ENCODE results near the gene OLFM2.
A peak's percentile ranks its signal among the peaks of the same experiment; 100 is the strongest.
"Not testable (repeated sequence)": the region's sequence is repeated elsewhere in the genome, so short reads cannot be mapped to it uniquely, and the experiment has no call there.

Gene OLFM2

GRCh38 chr19:9854282-9854846 is 82.0 kb downstream of the OLFM2 start:
- no peak overlapping the region for H3K4me2 ChIP-seq (ENCODE audit: low read length)
- H3K36me3 ChIP-seq (ENCODE audit: insufficient read depth, low read length): no peaks in the 10 kb centered on the region
- H3K9ac ChIP-seq (ENCODE audit: low read depth, low read length): no peak overlapping the region
- peaks cover 6% of the 10 kb centered on the region for H3K4me1 ChIP-seq (ENCODE audit: control insufficient read depth, insufficient read depth, low read length)
- no peaks in the 10 kb centered on the region for H3K9me3 ChIP-seq (replicated peaks; ENCODE audit: low read length)
- H3K27me3 ChIP-seq (ENCODE audit: control insufficient read depth, insufficient read depth, low read length): no peaks in the 10 kb centered on the region
- no peak overlapping the region for H3K4me3 ChIP-seq (ENCODE audit: low read length)

GRCh38 chr19:9850235-9850959 is 85.9 kb downstream of the OLFM2 start:
- H3K9ac ChIP-seq (ENCODE audit: low read depth, low read length): no peak overlapping the region
- no peak overlapping the region for H3K4me3 ChIP-seq (ENCODE audit: low read length)
- peaks cover 6% of the 10 kb centered on the region for H3K36me3 ChIP-seq (ENCODE audit: insufficient read depth, low read length)
- peaks cover 17% of the 10 kb centered on the region for H3K4me1 ChIP-seq (ENCODE audit: control insufficient read depth, insufficient read depth, low read length)
- no peaks in the 10 kb centered on the region for H3K9me3 ChIP-seq (replicated peaks; ENCODE audit: low read length)
- no peak overlapping the region for H3K4me2 ChIP-seq (ENCODE audit: low read length)
- no peaks in the 10 kb centered on the region for H3K27me3 ChIP-seq (ENCODE audit: control insufficient read depth, insufficient read depth, low read length)

- Histone ChIP-seq H3K4me1 (ENCODE audit: control insufficient read depth, insufficient read depth, low read length) (peaks cover 17% of the 10 kb centered on the region), H3K4me2 (ENCODE audit: low read length) (no peak overlapping the region), H3K36me3 (ENCODE audit: insufficient read depth, low read length) (peaks cover 10% of the 10 kb centered on the region), H3K27me3 (ENCODE audit: control insufficient read depth, insufficient read depth, low read length) (no peaks in the 10 kb centered on the region), H3K9me3 (replicated peaks; ENCODE audit: low read length) (no peaks in the 10 kb centered on the region), H3K4me3 (ENCODE audit: low read length) (no peak overlapping the region), H3K9ac (ENCODE audit: low read depth, low read length) (no peak overlapping the region)
Measured at GRCh38 chr19:9849791-9850190, 86.5 kb downstream of the OLFM2 start.

GRCh38 chr19:9848762-9849161 is 87.6 kb downstream of the OLFM2 start:
- Histone ChIP-seq H3K9ac (ENCODE audit: low read depth, low read length) (no peak overlapping the region), H3K36me3 (ENCODE audit: insufficient read depth, low read length) (peaks cover 19% of the 10 kb centered on the region), H3K4me3 (ENCODE audit: low read length) (no peak overlapping the region)

GRCh38 chr19:9848060-9848459 is 88.3 kb downstream of the OLFM2 start:
- Histone ChIP-seq H3K9me3 (replicated peaks; ENCODE audit: low read length) (no peaks in the 10 kb centered on the region), H3K9ac (ENCODE audit: low read depth, low read length) (no peak overlapping the region), H3K27me3 (ENCODE audit: control insufficient read depth, insufficient read depth, low read length) (no peaks in the 10 kb centered on the region), H3K36me3 (ENCODE audit: insufficient read depth, low read length) (peaks cover 26% of the 10 kb centered on the region), H3K4me1 (ENCODE audit: control insufficient read depth, insufficient read depth, low read length) (peaks cover 14% of the 10 kb centered on the region), H3K4me2 (ENCODE audit: low read length) (no peak overlapping the region), H3K4me3 (ENCODE audit: low read length) (no peak overlapping the region)

More at GRCh38 chr19:9848762-9849161, 87.6 kb downstream of the OLFM2 start:
- H3K27me3 ChIP-seq (ENCODE audit: control insufficient read depth, insufficient read depth, low read length): no peaks in the 10 kb centered on the region
- H3K4me1 ChIP-seq (ENCODE audit: control insufficient read depth, insufficient read depth, low read length): peaks cover 17% of the 10 kb centered on the region
- no peaks in the 10 kb centered on the region for H3K9me3 ChIP-seq (replicated peaks; ENCODE audit: low read length)
- no peak overlapping the region for H3K4me2 ChIP-seq (ENCODE audit: low read length)

- H3K4me2 ChIP-seq (ENCODE audit: low read length): no peak overlapping the region
- no peak overlapping the region for H3K9ac ChIP-seq (ENCODE audit: low read depth, low read length)
- H3K36me3 ChIP-seq (ENCODE audit: insufficient read depth, low read length): peaks cover 35% of the 10 kb centered on the region
- H3K4me3 ChIP-seq (ENCODE audit: low read length): no peak overlapping the region
- H3K4me1 ChIP-seq (ENCODE audit: control insufficient read depth, insufficient read depth, low read length): peaks cover 12% of the 10 kb centered on the region
- H3K9me3 ChIP-seq (replicated peaks; ENCODE audit: low read length): no peaks in the 10 kb centered on the region
- no peaks in the 10 kb centered on the region for H3K27me3 ChIP-seq (ENCODE audit: control insufficient read depth, insufficient read depth, low read length)
Measured at GRCh38 chr19:9847087-9847671, 89.1 kb downstream of the OLFM2 start.

GRCh38 chr19:9843626-9844273 is 92.6 kb downstream of the OLFM2 start:
- Histone ChIP-seq H3K36me3 (ENCODE audit: insufficient read depth, low read length) (peaks cover 62% of the 10 kb centered on the region), H3K4me1 (ENCODE audit: control insufficient read depth, insufficient read depth, low read length) (peaks cover 12% of the 10 kb centered on the region)
- not testable (repeated sequence) for H3K9ac ChIP-seq (ENCODE audit: low read depth, low read length); H3K4me3 ChIP-seq (ENCODE audit: low read length); H3K4me2 ChIP-seq (ENCODE audit: low read length); H3K9me3 ChIP-seq (replicated peaks; ENCODE audit: low read length); H3K27me3 ChIP-seq (ENCODE audit: control insufficient read depth, insufficient read depth, low read length)

GRCh38 chr19:9842834-9843625 is 93.3 kb downstream of the OLFM2 start:
- no peak overlapping the region for H3K4me2 ChIP-seq (ENCODE audit: low read length)
- no peak overlapping the region for H3K4me3 ChIP-seq (ENCODE audit: low read length)
- peaks cover 60% of the 10 kb centered on the region for H3K36me3 ChIP-seq (ENCODE audit: insufficient read depth, low read length)
- H3K9me3 ChIP-seq (replicated peaks; ENCODE audit: low read length): no peaks in the 10 kb centered on the region
- peaks cover 12% of the 10 kb centered on the region for H3K4me1 ChIP-seq (ENCODE audit: control insufficient read depth, insufficient read depth, low read length)
- no peak overlapping the region for H3K9ac ChIP-seq (ENCODE audit: low read depth, low read length)
- H3K27me3 ChIP-seq (ENCODE audit: control insufficient read depth, insufficient read depth, low read length): no peaks in the 10 kb centered on the region

GRCh38 chr19:9839415-9839814 is 96.9 kb downstream of the OLFM2 start:
- H3K27me3 ChIP-seq (ENCODE audit: control insufficient read depth, insufficient read depth, low read length): no peaks in the 10 kb centered on the region
- H3K36me3 ChIP-seq (ENCODE audit: insufficient read depth, low read length): peaks cover 52% of the 10 kb centered on the region

GRCh38 chr19:9838324-9838723 is 98.0 kb downstream of the OLFM2 start:
- Histone ChIP-seq H3K4me2 (ENCODE audit: low read length) (no peak overlapping the region), H3K36me3 (ENCODE audit: insufficient read depth, low read length) (peaks cover 41% of the 10 kb centered on the region), H3K9ac (ENCODE audit: low read depth, low read length) (no peak overlapping the region), H3K9me3 (replicated peaks; ENCODE audit: low read length) (no peaks in the 10 kb centered on the region), H3K4me3 (ENCODE audit: low read length) (no peak overlapping the region), H3K4me1 (ENCODE audit: control insufficient read depth, insufficient read depth, low read length) (peaks cover 9% of the 10 kb centered on the region), H3K27me3 (ENCODE audit: control insufficient read depth, insufficient read depth, low read length) (no peaks in the 10 kb centered on the region)

More at GRCh38 chr19:9839415-9839814, 96.9 kb downstream of the OLFM2 start:
- Histone ChIP-seq H3K4me2 (ENCODE audit: low read length) (no peak overlapping the region), H3K4me1 (ENCODE audit: control insufficient read depth, insufficient read depth, low read length) (peaks cover 9% of the 10 kb centered on the region), H3K9me3 (replicated peaks; ENCODE audit: low read length) (no peaks in the 10 kb centered on the region), H3K9ac (ENCODE audit: low read depth, low read length) (no peak overlapping the region), H3K4me3 (ENCODE audit: low read length) (no peak overlapping the region)

- H3K4me2 ChIP-seq (ENCODE audit: low read length): peak overlapping the region; percentile 93
- H3K36me3 ChIP-seq (ENCODE audit: insufficient read depth, low read length): peaks cover 18% of the 10 kb centered on the region
- H3K4me3 ChIP-seq (ENCODE audit: low read length): peak overlapping the region; percentile 89
- peak overlapping the region; percentile 88 for H3K9ac ChIP-seq (ENCODE audit: low read depth, low read length)
- peaks cover 9% of the 10 kb centered on the region for H3K4me1 ChIP-seq (ENCODE audit: control insufficient read depth, insufficient read depth, low read length)
- no peaks in the 10 kb centered on the region for H3K9me3 ChIP-seq (replicated peaks; ENCODE audit: low read length)
- no peaks in the 10 kb centered on the region for H3K27me3 ChIP-seq (ENCODE audit: control insufficient read depth, insufficient read depth, low read length)
Measured at GRCh38 chr19:9836021-9836420, 100.3 kb downstream of the OLFM2 start.
